ENCODE measurements around the gene SELENOH. TPM values are rescaled to one million over a fixed set of nuclear protein-coding genes. Genes with fewer than 3 reads are reported as not detected.

SELENOH gene, protein sequence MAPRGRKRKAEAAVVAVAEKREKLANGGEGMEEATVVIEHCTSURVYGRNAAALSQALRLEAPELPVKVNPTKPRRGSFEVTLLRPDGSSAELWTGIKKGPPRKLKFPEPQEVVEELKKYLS
- polyA plus RNA-seq (59.1 to 88.2 TPM (median 76.0 TPM) in 3 replicates), polyA minus RNA-seq (5.1 to 10.0 TPM (median 6.5 TPM) in 3 replicates)
- polyA plus RNA-seq (2011; ENCODE audit: low read depth): 39.6 TPM
- 48.8 and 72.9 TPM in 2 replicates for polyA plus RNA-seq (2011; cell fraction: cytosol; rRNA removed)
- 35.0 and 38.0 TPM in 2 replicates for polyA plus RNA-seq (2011; cell fraction: nucleus; rRNA removed)
- polyA plus RNA-seq (2012; ENCODE audit: low replicate concordance): 79.8 and 96.0 TPM in 2 replicates
- polyA minus RNA-seq (2011; cell fraction: cytosol; rRNA and poly(A)+ RNA removed): 43.4 TPM
- 10.6 and 13.4 TPM in 2 replicates for polyA minus RNA-seq (2011; cell fraction: nucleus; rRNA and poly(A)+ RNA removed)

GRCh38 chr11:57741132-57742086, at the start of gene SELENOH:
SELENOH (plus strand) TSS chr11:57741491; CDS start chr11:57741596, 105 bp downstream.
- Histone ChIP-seq H4K20me1 (ENCODE audit: control insufficient read depth, extremely low read depth, insufficient read depth, low read length) (no peaks in the 10 kb centered on the region), H3K9me3 (ENCODE audit: control insufficient read depth, low read depth, low read length) (no peaks in the 10 kb centered on the region), H3K27ac (ENCODE audit: control insufficient read depth, insufficient read depth, low read length) (peak within 1 kb of the TSS; percentile 90), H3K36me3 (ENCODE audit: control insufficient read depth in 2 of 2, extremely low read depth in 1 of 2, insufficient read depth in 2 of 2, low read length in 2 of 2) (peaks cover 16 to 21% of the 10 kb centered on the region in 2 experiments), H3K9ac (ENCODE audit: control insufficient read depth, extremely low read depth, insufficient read depth, low read length) (peak within 1 kb of the TSS; percentile 96), H3K9me1 (ENCODE audit: control insufficient read depth, extremely low read depth, insufficient read depth, low read length) (no peaks in the 10 kb centered on the region), H3K4me2 (ENCODE audit: control insufficient read depth, extremely low read depth, insufficient read depth, low read depth, low read length) (peak within 1 kb of the TSS; percentile 89), H3K27me3 (ENCODE audit: control insufficient read depth, extremely low read depth, insufficient read depth, low read length) (no peaks in the 10 kb centered on the region), H3K4me3 (ENCODE audit: control insufficient read depth in 2 of 3, extremely low read depth in 1 of 3, insufficient read depth in 2 of 3, low read depth in 1 of 3, low read length in 3 of 3) (peak within 1 kb of the TSS; percentile 71 to 97 (median 80)), H3K4me1 (ENCODE audit: control insufficient read depth, extremely low read depth, insufficient read depth, low read length) (peaks cover 8% of the 10 kb centered on the region), H3K79me2 (ENCODE audit: control insufficient read depth, insufficient read depth, low read length) (peaks cover 16% of the 10 kb centered on the region), H2AFZ (ENCODE audit: control insufficient read depth, low read length) (peak within 1 kb of the TSS; percentile 77)
- no peak for TF ChIP-seq CTCF (optimal IDR thresholded peaks at IDR 0.05 in 1 of 3, IDR thresholded peaks at IDR 0.05 in 1 of 3, conservative IDR thresholded peaks at IDR 0.05 in 1 of 3; ENCODE audit: extremely low read depth in 1 of 3, insufficient read depth in 2 of 3, low read length in 3 of 3)
- TF ChIP-seq EZH2 (IDR thresholded peaks at IDR 0.05; ENCODE audit: low read length): no peak
- dilution Hi-C loops (cut with MboI; ENCODE audit: extremely low pct_ligation_motif_present, low sequenced_read_pairs): no loop called here
- DNase-seq (ENCODE audit: low read depth, low spot score) (peak; percentile 74), FAIRE-seq (peak; percentile 13)

GRCh38 chr11:57698843-57699365, 42.4 kb upstream of the SELENOH start:
- H3K27ac ChIP-seq (ENCODE audit: control insufficient read depth, insufficient read depth, low read length): no peak overlapping the region
- no peak overlapping the region for H3K4me2 ChIP-seq (ENCODE audit: control insufficient read depth, extremely low read depth, insufficient read depth, low read depth, low read length)
- no peaks in the 10 kb centered on the region for H3K9me1 ChIP-seq (ENCODE audit: control insufficient read depth, extremely low read depth, insufficient read depth, low read length)
- no peaks in the 10 kb centered on the region for H3K4me1 ChIP-seq (ENCODE audit: control insufficient read depth, extremely low read depth, insufficient read depth, low read length)
- H3K4me3 ChIP-seq (ENCODE audit: control insufficient read depth in 2 of 3, extremely low read depth in 1 of 3, insufficient read depth in 2 of 3, low read depth in 1 of 3, low read length in 3 of 3): no peak overlapping the region
- no peaks in the 10 kb centered on the region for H3K9me3 ChIP-seq (ENCODE audit: control insufficient read depth, low read depth, low read length)
- no peaks in the 10 kb centered on the region for H3K79me2 ChIP-seq (ENCODE audit: control insufficient read depth, insufficient read depth, low read length)
- FAIRE-seq (no peak), DNase-seq (ENCODE audit: low read depth, low spot score) (no peak)
- no peaks in the 10 kb centered on the region for H4K20me1 ChIP-seq (ENCODE audit: control insufficient read depth, extremely low read depth, insufficient read depth, low read length)
- no peak overlapping the region for H2AFZ ChIP-seq (ENCODE audit: control insufficient read depth, low read length)
- H3K9ac ChIP-seq (ENCODE audit: control insufficient read depth, extremely low read depth, insufficient read depth, low read length): no peak overlapping the region
- no peaks in the 10 kb centered on the region for H3K27me3 ChIP-seq (ENCODE audit: control insufficient read depth, extremely low read depth, insufficient read depth, low read length)
- no peak for TF ChIP-seq CTCF (optimal IDR thresholded peaks at IDR 0.05 in 1 of 3, IDR thresholded peaks at IDR 0.05 in 1 of 3, conservative IDR thresholded peaks at IDR 0.05 in 1 of 3; ENCODE audit: extremely low read depth in 1 of 3, insufficient read depth in 2 of 3, low read length in 3 of 3)
- no peak for TF ChIP-seq EZH2 (IDR thresholded peaks at IDR 0.05; ENCODE audit: low read length)
- H3K36me3 ChIP-seq (ENCODE audit: control insufficient read depth in 2 of 2, extremely low read depth in 1 of 2, insufficient read depth in 2 of 2, low read length in 2 of 2): peaks cover 38 to 44% of the 10 kb centered on the region in 2 experiments
- dilution Hi-C loops (cut with MboI; ENCODE audit: extremely low pct_ligation_motif_present, low sequenced_read_pairs): no loop called here

Data from keratinocyte (primary cell).